IPS-NIHi7 (cell line): ENCODE measurements around the gene LYRM4.

ENCODE experiments used
- DNase-seq: peaks from one replicate; pipeline ENCODE4 v3.0.0; 2012; ENCODE audit warnings: mixed read lengths; ENCODE audit errors: extremely low spot score

Gene LYRM4

GRCh38 chr6:5174756-5175549, 85.8 kb downstream of the LYRM4 start:
- peak; percentile 73 for DNase-seq

- no peak for DNase-seq
Measured at GRCh38 chr6:5174244-5174643, 86.5 kb downstream of the LYRM4 start.

GRCh38 chr6:5173810-5174209, 86.9 kb downstream of the LYRM4 start:
- no peak for DNase-seq

GRCh38 chr6:5172897-5173474, 87.8 kb downstream of the LYRM4 start:
- no peak for DNase-seq

GRCh38 chr6:5172041-5172653, 88.6 kb downstream of the LYRM4 start:
- DNase-seq, result no peak

GRCh38 chr6:5167501-5167900, 93.2 kb downstream of the LYRM4 start:
- DNase-seq, result no peak

GRCh38 chr6:5164092-5164491, 96.7 kb downstream of the LYRM4 start:
- DNase-seq, result no peak

GRCh38 chr6:5163247-5163646, 97.5 kb downstream of the LYRM4 start:
- no peak for DNase-seq

GRCh38 chr6:5162355-5162754, 98.4 kb downstream of the LYRM4 start:
- DNase-seq, result no peak

- no peak for DNase-seq
Measured at GRCh38 chr6:5160206-5160605, 100.5 kb downstream of the LYRM4 start.

GRCh38 chr6:5159162-5159561, 101.6 kb downstream of the LYRM4 start:
- no peak for DNase-seq

- no peak for DNase-seq
Measured at GRCh38 chr6:5158180-5158579, 102.6 kb downstream of the LYRM4 start.

- no peak for DNase-seq
Measured at GRCh38 chr6:5157621-5158138, 103.1 kb downstream of the LYRM4 start.

- DNase-seq, result no peak
Measured at GRCh38 chr6:5156627-5157026, 104.1 kb downstream of the LYRM4 start.

- DNase-seq, result no peak
Measured at GRCh38 chr6:5155906-5156305, 104.8 kb downstream of the LYRM4 start.

GRCh38 chr6:5153186-5153585, 107.6 kb downstream of the LYRM4 start:
- no peak for DNase-seq

GRCh38 chr6:5152460-5152859, 108.3 kb downstream of the LYRM4 start:
- no peak for DNase-seq

GRCh38 chr6:5151955-5152401, 108.8 kb downstream of the LYRM4 start:
- no peak for DNase-seq

- DNase-seq, result no peak
Measured at GRCh38 chr6:5151360-5151954, 109.3 kb downstream of the LYRM4 start.

GRCh38 chr6:5150551-5151075, 110.1 kb downstream of the LYRM4 start:
- no peak for DNase-seq

- DNase-seq, result no peak
Measured at GRCh38 chr6:5149891-5150290, 110.9 kb downstream of the LYRM4 start.

GRCh38 chr6:5149159-5149704, 111.5 kb downstream of the LYRM4 start:
- no peak for DNase-seq
